B cell (primary cell): Measurements from ENCODE around the gene SEPTIN1. TPM values are rescaled to one million over a fixed set of nuclear protein-coding genes. Genes with fewer than 3 reads are reported as not detected.

Source experiments
- ATAC-seq: fragments of 200-7000 bp; cut with Tn5 transposase; one replicate; pipeline ENCODE4 v1.10.0; 2021; ENCODE audit warnings: low read depth, mild to moderate bottlenecking, moderate number of reproducible peaks, moderate library complexity
- CTCF ChIA-PET: fragments of 350-600 bp; sonication (Branson Sonifier 250); formaldehyde crosslinking; loops from one replicate; lab custom pipeline; 2021; ENCODE audit warnings: antibody characterized with exemption, inconsistent platforms; lab: Charles Lee
- POLR2A ChIA-PET: fragments of 350-600 bp; sonication (Branson Sonifier 250); formaldehyde crosslinking; loops from one replicate; lab custom pipeline; 2021; ENCODE audit warnings: antibody characterized with exemption; lab: Charles Lee
- DNase-seq: peaks from one replicate; pipeline ENCODE4 v3.0.0; 2013
- H2AFZ ChIP-seq: 2 replicates; pipeline ENCODE4 v1.6.1; 2012; ENCODE audit warnings: mild to moderate bottlenecking, low read depth, low read length; ENCODE audit not compliant: insufficient read depth, poor library complexity, severe bottlenecking
- H3K27ac ChIP-seq, 2 donors: 1 replicate in 1 of 2; 2 replicates in 1 of 2; pipeline ENCODE4 v1.5.1; 2012 to 2013; ENCODE audit warnings: low read length in 2 of 2, mild to moderate bottlenecking in 2 of 2, moderate library complexity in 1 of 2
- H3K27me3 ChIP-seq, 4 experiments: fragments of 200-600 bp in 1 of 4; sonication (generic) in 1 of 4; replicated peaks in 1 of 4; 1 replicate in 2 of 4; 2 replicates in 2 of 4; pipeline versions ENCODE4 v1.6.1 to v1.7.0; 2013 to 2016; ENCODE audit warnings: low read length in 3 of 4, mild to moderate bottlenecking in 2 of 4, mixed read lengths in 1 of 4, moderate library complexity in 1 of 4; ENCODE audit not compliant: insufficient read depth in 4 of 4, control insufficient read depth in 3 of 4; ENCODE audit errors: control extremely low read depth in 1 of 4
- H3K36me3 ChIP-seq, 2 experiments: replicated peaks in 1 of 2; 1 replicate in 1 of 2; 2 replicates in 1 of 2; pipeline versions ENCODE4 v1.6.1 to v1.7.1; 2013; ENCODE audit warnings: low read length in 1 of 2; ENCODE audit not compliant: insufficient read depth in 2 of 2, control insufficient read depth in 1 of 2; ENCODE audit errors: control extremely low read depth in 1 of 2, extremely low read depth in 1 of 2
- H3K4me1 ChIP-seq, 2 donors: fragments of 200-600 bp in 1 of 2; sonication (generic) in 1 of 2; 1 replicate in 1 of 2; 2 replicates in 1 of 2; pipeline versions ENCODE4 v1.5.1 to v1.6.1; 2013 to 2017; ENCODE audit warnings: low read length in 2 of 2; ENCODE audit not compliant: control insufficient read depth in 2 of 2, insufficient read depth in 2 of 2
- H3K4me2 ChIP-seq: replicated peaks from 2 replicates; pipeline ENCODE3; 2012; ENCODE audit warnings: mild to moderate bottlenecking, low read depth, low read length; ENCODE audit not compliant: poor library complexity, severe bottlenecking
- H3K4me3 ChIP-seq, 5 experiments: fragments of 200-600 bp in 1 of 5; sonication (generic) in 1 of 5; 1 replicate in 3 of 5; 2 replicates in 2 of 5; pipeline versions ENCODE4 v1.5.1 to v1.7.0; 2011 to 2016; ENCODE audit warnings: low read length in 4 of 5, mild to moderate bottlenecking in 4 of 5, low read depth in 2 of 5, control low read depth in 1 of 5, moderate library complexity in 1 of 5; ENCODE audit not compliant: insufficient read depth in 1 of 5; ENCODE audit errors: control extremely low read depth in 1 of 5, extremely low read depth in 1 of 5
- H3K79me2 ChIP-seq: fragments of 200-600 bp; sonication (generic); one replicate; pipeline ENCODE4 v1.6.0; 2016; ENCODE audit warnings: low read length; ENCODE audit not compliant: control insufficient read depth, insufficient read depth
- H3K9ac ChIP-seq: fragments of 200-600 bp; sonication (generic); 2 replicates; pipeline ENCODE4 v1.6.1; 2017; ENCODE audit warnings: mild to moderate bottlenecking, low read length, moderate library complexity
- H3K9me3 ChIP-seq, 3 donors: one replicate each; pipeline versions ENCODE4 v1.6.1 to v1.7.1; 2013; ENCODE audit warnings: low read length in 2 of 3; ENCODE audit not compliant: control insufficient read depth in 2 of 3, insufficient read depth in 1 of 3; ENCODE audit errors: control extremely low read depth in 1 of 3
- H4K20me1 ChIP-seq: 2 replicates; pipeline ENCODE4 v1.6.0; 2012; ENCODE audit warnings: mild to moderate bottlenecking, low read length; ENCODE audit not compliant: insufficient read depth, control insufficient read depth, poor library complexity, severe bottlenecking
- H3K27ac Mint-ChIP-seq: one replicate; pipeline ENCODE4 v1.8.0; 2021; ENCODE audit warnings: mixed read lengths
- H3K27me3 Mint-ChIP-seq: one replicate; pipeline ENCODE4 v1.8.0; 2021; ENCODE audit warnings: mixed read lengths
- H3K4me1 Mint-ChIP-seq: one replicate; pipeline ENCODE4 v1.8.0; 2021; ENCODE audit warnings: mixed read lengths
- H3K4me3 Mint-ChIP-seq: one replicate; pipeline ENCODE4 v1.8.0; 2021; ENCODE audit warnings: mixed read lengths
- H3K9me3 Mint-ChIP-seq: one replicate; pipeline ENCODE4 v1.8.0; 2022; ENCODE audit warnings: mixed read lengths; ENCODE audit not compliant: insufficient read depth
- EZH2 ChIP-seq: IDR thresholded peaks from 2 replicates; pipeline ENCODE4 v1.6.1; 2012; ENCODE audit warnings: borderline replicate concordance, low read depth, mild to moderate bottlenecking, moderate library complexity, low read length; ENCODE audit not compliant: insufficient read depth, poor library complexity, severe bottlenecking
- WGBS: methylation state at CpG from one replicate; pipeline ENCODE4 v1.1.5; 2013; ENCODE audit warnings: missing lambda C conversion rate; ENCODE audit not compliant: insufficient coverage; 5-methylcytosine and 5-hydroxymethylcytosine counted together
- intact Hi-C: fragments of 100-400 bp; cut with micrococcal nuclease; formaldehyde crosslinking; loops from one replicate; pipeline ENCODE4 v1.10.0; 2022
- polyA plus RNA-seq: library from polyadenylated mRNA; depleted of rRNA; stranded (reverse); fragments of >200 nt; gene quantifications from 2 replicates; pipeline ENCODE4 v1.2.3, GENCODE V29; 2012
- total RNA-seq, 2 donors: library from RNA; stranded (reverse); fragments of 120-200 nt in 1 of 2; gene quantifications; 1 replicate in 1 of 2; 2 replicates in 1 of 2; pipeline versions ENCODE4 v1.2.3 to v1.2.4, GENCODE V29; 2013 to 2022
- TF ChIP-seq, protein P1 (sequence below): fragments of 200-600 bp; IDR thresholded peaks from one replicate; pipeline ENCODE4 v1.8.0; 2022; ENCODE audit warnings: antibody characterized with exemption, mild to moderate bottlenecking

The SEPTIN1 gene
- total and polyA plus RNA-seq, 2 donors (not counting 1 experiment from before 2014, with no cell fraction given) = 154 to 302 TPM

DNA sequence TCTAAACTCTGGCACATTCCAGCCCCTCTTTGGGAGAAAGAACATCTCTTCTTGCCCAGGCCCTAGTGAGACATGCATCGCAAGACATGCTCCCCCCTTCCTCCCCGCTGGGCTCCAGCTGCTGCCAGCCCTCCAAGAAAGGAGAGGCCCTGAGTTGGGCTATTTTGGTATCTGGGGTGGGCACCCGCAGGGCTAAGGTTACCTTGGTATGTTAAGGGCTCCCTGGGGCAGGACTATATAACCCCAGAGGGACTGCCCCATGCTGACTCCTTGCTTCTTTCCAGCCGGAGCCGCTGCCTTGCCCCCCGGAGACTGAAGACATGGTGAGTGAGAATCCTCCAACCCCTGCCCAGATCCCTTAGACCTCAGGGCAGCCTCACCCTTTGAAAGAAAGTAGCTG is 7.8 kb downstream of the SEPTIN1 start, which contains the start of gene MYL11:
Gene MYL11 (plus strand): TSS at position 265 of the 400 bp plus-strand sequence. CDS start 56 bp downstream, at position 321.
- ChIA-PET CTCF (interaction anchor here (1.0 kb wide), 1 partner anchor 35 kb away, joined by 3 read pairs; no protein-coding TSS in a partner anchor), POLR2A (no interaction called here)
- no peak within 1 kb of the TSS for H2AFZ ChIP-seq
- H3K9me3 ChIP-seq = peaks cover 0 to 2% (median 0%) of the 10 kb centered on the region in 3 donors
- H3K27ac ChIP-seq = no peak within 1 kb of the TSS
- intact Hi-C loops = loop anchor here (10.0 kb wide), 3 partner anchors 280 to 1450 kb away; partner anchors contain the start of genes ALDOA, RABEP2, TBX6 and YPEL3
- no peak within 1 kb of the TSS for H3K9ac ChIP-seq
- H3K4me3 ChIP-seq = no peak within 1 kb of the TSS
- Mint-ChIP-seq H3K9me3 (no peaks in the 10 kb centered on the region), H3K27ac (peak within 1 kb of the TSS; percentile 65), H3K4me1 (peaks cover 40% of the 10 kb centered on the region), H3K27me3 (no peaks in the 10 kb centered on the region), H3K4me3 (no peak within 1 kb of the TSS)
- peaks cover 3% of the 10 kb centered on the region for H4K20me1 ChIP-seq
- peaks cover 17 to 37% of the 10 kb centered on the region in 2 donors for H3K4me1 ChIP-seq
- H3K4me2 ChIP-seq = no peak within 1 kb of the TSS
- no peak for ATAC-seq
- TF ChIP-seq, protein P1, sequence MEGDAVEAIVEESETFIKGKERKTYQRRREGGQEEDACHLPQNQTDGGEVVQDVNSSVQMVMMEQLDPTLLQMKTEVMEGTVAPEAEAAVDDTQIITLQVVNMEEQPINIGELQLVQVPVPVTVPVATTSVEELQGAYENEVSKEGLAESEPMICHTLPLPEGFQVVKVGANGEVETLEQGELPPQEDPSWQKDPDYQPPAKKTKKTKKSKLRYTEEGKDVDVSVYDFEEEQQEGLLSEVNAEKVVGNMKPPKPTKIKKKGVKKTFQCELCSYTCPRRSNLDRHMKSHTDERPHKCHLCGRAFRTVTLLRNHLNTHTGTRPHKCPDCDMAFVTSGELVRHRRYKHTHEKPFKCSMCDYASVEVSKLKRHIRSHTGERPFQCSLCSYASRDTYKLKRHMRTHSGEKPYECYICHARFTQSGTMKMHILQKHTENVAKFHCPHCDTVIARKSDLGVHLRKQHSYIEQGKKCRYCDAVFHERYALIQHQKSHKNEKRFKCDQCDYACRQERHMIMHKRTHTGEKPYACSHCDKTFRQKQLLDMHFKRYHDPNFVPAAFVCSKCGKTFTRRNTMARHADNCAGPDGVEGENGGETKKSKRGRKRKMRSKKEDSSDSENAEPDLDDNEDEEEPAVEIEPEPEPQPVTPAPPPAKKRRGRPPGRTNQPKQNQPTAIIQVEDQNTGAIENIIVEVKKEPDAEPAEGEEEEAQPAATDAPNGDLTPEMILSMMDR = no peak
- no peak for TF ChIP-seq EZH2
- 100% methylated on average over 2 of the region's 6 CpGs for WGBS
- no peaks in the 10 kb centered on the region for H3K36me3 ChIP-seq
- DNase-seq = peak; percentile 9
- no peaks in the 10 kb centered on the region for H3K27me3 ChIP-seq
- peaks cover 18% of the 10 kb centered on the region for H3K79me2 ChIP-seq

GRCh38 chr16:30372725-30373124 is 9.6 kb downstream of the SEPTIN1 start:
- intact Hi-C loops = loop anchor here (10.0 kb wide), 3 partner anchors 278 to 1448 kb away; partner anchors contain the start of genes ALDOA, RABEP2, TBX6 and YPEL3
- no peak overlapping the region for H3K9ac ChIP-seq
- no peak overlapping the region for H3K4me3 ChIP-seq
- H3K4me2 ChIP-seq = no peak overlapping the region
- WGBS = 94% methylated on average over 4 of the region's 5 CpGs
- no peak overlapping the region for H3K27ac ChIP-seq
- Mint-ChIP-seq H3K9me3 (no peaks in the 10 kb centered on the region), H3K4me1 (peaks cover 43% of the 10 kb centered on the region), H3K4me3 (peak overlapping the region; percentile 86), H3K27me3 (no peaks in the 10 kb centered on the region), H3K27ac (peak overlapping the region; percentile 56)
- no peak overlapping the region for H2AFZ ChIP-seq
- H3K9me3 ChIP-seq = peaks cover 0 to 2% (median 0%) of the 10 kb centered on the region in 3 donors
- TF ChIP-seq EZH2 = no peak
- TF ChIP-seq, protein P1 = no peak
- POLR2A ChIA-PET = no interaction called here
- peak; percentile 13 for DNase-seq
- H3K36me3 ChIP-seq = no peaks in the 10 kb centered on the region
- H3K4me1 ChIP-seq = peaks cover 23 to 42% of the 10 kb centered on the region in 2 donors
- ATAC-seq = no peak
- peaks cover 21% of the 10 kb centered on the region for H4K20me1 ChIP-seq
- CTCF ChIA-PET = interaction anchor here (4.0 kb wide), 1 partner anchor 36 kb away, joined by 37 read pairs; the partner anchor contains the start of gene ZNF771
- H3K27me3 ChIP-seq = no peaks in the 10 kb centered on the region
- H3K79me2 ChIP-seq = peaks cover 32% of the 10 kb centered on the region
